Stomach smooth muscle (tissue), 2 donors: ENCODE measurements around the gene CFAP74.

Experiments
- H3K27ac ChIP-seq: one replicate; pipeline ENCODE4 v1.7.0; 2013; ENCODE audit warnings: mild to moderate bottlenecking, low read length, inconsistent platforms
- H3K27me3 ChIP-seq, 2 donors: one replicate each; pipeline ENCODE4 v1.7.0; 2013; ENCODE audit warnings: low read length in 2 of 2; ENCODE audit not compliant: insufficient read depth in 2 of 2, control insufficient read depth in 1 of 2
- H3K36me3 ChIP-seq, 2 donors: one replicate each; pipeline ENCODE4 v1.7.0; 2013; ENCODE audit warnings: low read length in 2 of 2; ENCODE audit not compliant: control insufficient read depth in 2 of 2, insufficient read depth in 2 of 2
- H3K4me1 ChIP-seq: one replicate; pipeline ENCODE4 v1.7.0; 2013; ENCODE audit warnings: low read length; ENCODE audit not compliant: control insufficient read depth, insufficient read depth
- H3K4me3 ChIP-seq, 2 donors: one replicate each; pipeline ENCODE4 v1.7.0; 2013; ENCODE audit warnings: low read length in 2 of 2
- H3K9ac ChIP-seq, 2 donors: one replicate each; pipeline ENCODE4 v1.7.0; 2013; ENCODE audit warnings: low read length in 2 of 2, mild to moderate bottlenecking in 1 of 2
- H3K9me3 ChIP-seq, 2 donors: one replicate each; pipeline ENCODE4 v1.7.0; 2013; ENCODE audit warnings: low read length in 2 of 2; ENCODE audit not compliant: control insufficient read depth in 2 of 2
- donor health status: healthy.
- donor health status: Pancreatic carcinoma.

CFAP74 gene

DNA sequence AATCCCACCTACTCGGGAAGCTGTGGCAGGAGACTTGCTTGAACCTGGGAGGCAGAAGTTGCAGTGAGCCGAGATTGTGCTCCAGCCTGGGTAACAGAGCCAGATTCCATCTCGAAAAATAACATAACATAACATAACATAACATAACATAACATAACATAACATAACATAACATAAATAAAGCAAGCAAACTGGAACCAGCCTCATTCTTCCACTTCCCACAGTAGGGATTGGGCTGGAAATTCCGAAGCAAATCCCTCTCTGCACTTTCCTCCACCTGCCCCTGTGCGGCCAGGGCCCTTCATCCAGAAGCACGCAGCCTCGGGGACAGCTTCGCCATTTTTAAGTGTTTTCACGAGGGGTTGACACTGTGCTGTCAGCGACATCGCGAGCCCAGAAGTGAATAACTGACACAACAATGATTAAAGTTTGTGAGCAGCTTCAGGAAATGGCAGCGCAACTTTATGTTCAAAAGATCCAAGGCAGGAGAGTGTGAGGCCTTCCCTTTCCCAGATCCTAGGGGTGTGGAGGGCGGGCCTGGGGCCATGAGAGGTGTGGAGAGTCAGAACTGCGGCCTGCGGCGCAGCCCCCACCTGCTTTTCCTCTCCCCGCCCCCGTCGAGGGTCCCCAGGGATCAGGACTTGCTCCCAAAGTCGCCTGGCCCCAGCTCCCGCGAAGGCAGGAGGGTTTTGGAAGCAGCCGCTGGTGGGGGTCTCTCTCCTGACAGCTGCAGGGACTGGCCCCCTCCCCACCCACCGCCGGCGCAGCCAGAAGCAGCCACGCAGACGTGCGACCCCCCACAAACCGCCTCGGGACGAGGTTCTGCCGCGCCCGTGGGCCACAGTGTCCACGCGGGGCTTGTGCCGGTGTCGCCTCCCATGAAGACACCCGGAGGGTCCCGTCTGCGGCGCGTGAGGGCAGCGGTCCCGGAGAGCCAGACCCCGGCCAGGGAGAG is 14.9 kb upstream of the CFAP74 start:
- no peak overlapping the region for H3K9ac ChIP-seq
- H3K9me3 ChIP-seq = no peaks in the 10 kb centered on the region
- H3K4me1 ChIP-seq = peaks cover 5% of the 10 kb centered on the region
- peaks cover 50 to 56% of the 10 kb centered on the region in 2 donors for H3K27me3 ChIP-seq
- H3K27ac ChIP-seq = no peak overlapping the region
- H3K4me3 ChIP-seq = no peak overlapping the region
- no peaks in the 10 kb centered on the region for H3K36me3 ChIP-seq

GRCh38 chr1:2016123-2016522 is 12.5 kb upstream of the CFAP74 start:
- peaks cover 36% of the 10 kb centered on the region in 2 donors for H3K27me3 ChIP-seq
- no peak overlapping the region for H3K27ac ChIP-seq

GRCh38 chr1:2014741-2015735 is 11.5 kb upstream of the CFAP74 start:
- no peak overlapping the region for H3K4me3 ChIP-seq
- H3K9me3 ChIP-seq = no peaks in the 10 kb centered on the region
- peaks cover 25 to 26% of the 10 kb centered on the region in 2 donors for H3K27me3 ChIP-seq
- no peak overlapping the region for H3K9ac ChIP-seq
- no peaks in the 10 kb centered on the region for H3K36me3 ChIP-seq
- H3K4me1 ChIP-seq = peaks cover 5% of the 10 kb centered on the region
- no peak overlapping the region for H3K27ac ChIP-seq

More at GRCh38 chr1:2016123-2016522, 12.5 kb upstream of the CFAP74 start:
- Histone ChIP-seq H3K4me3 (no peak overlapping the region), H3K9me3 (no peaks in the 10 kb centered on the region), H3K9ac (no peak overlapping the region), H3K36me3 (no peaks in the 10 kb centered on the region), H3K4me1 (peaks cover 5% of the 10 kb centered on the region)

GRCh38 chr1:2014181-2014580 is 10.6 kb upstream of the CFAP74 start:
- no peak overlapping the region for H3K9ac ChIP-seq
- no peak overlapping the region for H3K4me3 ChIP-seq
- no peak overlapping the region for H3K27ac ChIP-seq
- H3K27me3 ChIP-seq = peaks cover 21 to 23% of the 10 kb centered on the region in 2 donors
- H3K9me3 ChIP-seq = no peaks in the 10 kb centered on the region
- no peaks in the 10 kb centered on the region for H3K4me1 ChIP-seq
- H3K36me3 ChIP-seq = no peaks in the 10 kb centered on the region

- Histone ChIP-seq H3K4me1 (no peaks in the 10 kb centered on the region), H3K9me3 (no peaks in the 10 kb centered on the region), H3K27ac (no peak overlapping the region), H3K36me3 (no peaks in the 10 kb centered on the region), H3K9ac (no peak overlapping the region), H3K4me3 (no peak overlapping the region), H3K27me3 (peaks cover 17 to 21% of the 10 kb centered on the region in 2 donors)
These were observed 5.8 kb upstream of the CFAP74 start for GRCh38 chr1:2009101-2010053.

GRCh38 chr1:2004856-2005255 is 1.3 kb upstream of the CFAP74 start:
- no peak overlapping the region for H3K4me3 ChIP-seq
- no peak overlapping the region for H3K27ac ChIP-seq
- no peaks in the 10 kb centered on the region for H3K9me3 ChIP-seq
- H3K9ac ChIP-seq = no peak overlapping the region
- H3K27me3 ChIP-seq = peaks cover 33 to 37% of the 10 kb centered on the region in 2 donors
- peaks cover 7% of the 10 kb centered on the region for H3K4me1 ChIP-seq
- no peaks in the 10 kb centered on the region for H3K36me3 ChIP-seq

DNA sequence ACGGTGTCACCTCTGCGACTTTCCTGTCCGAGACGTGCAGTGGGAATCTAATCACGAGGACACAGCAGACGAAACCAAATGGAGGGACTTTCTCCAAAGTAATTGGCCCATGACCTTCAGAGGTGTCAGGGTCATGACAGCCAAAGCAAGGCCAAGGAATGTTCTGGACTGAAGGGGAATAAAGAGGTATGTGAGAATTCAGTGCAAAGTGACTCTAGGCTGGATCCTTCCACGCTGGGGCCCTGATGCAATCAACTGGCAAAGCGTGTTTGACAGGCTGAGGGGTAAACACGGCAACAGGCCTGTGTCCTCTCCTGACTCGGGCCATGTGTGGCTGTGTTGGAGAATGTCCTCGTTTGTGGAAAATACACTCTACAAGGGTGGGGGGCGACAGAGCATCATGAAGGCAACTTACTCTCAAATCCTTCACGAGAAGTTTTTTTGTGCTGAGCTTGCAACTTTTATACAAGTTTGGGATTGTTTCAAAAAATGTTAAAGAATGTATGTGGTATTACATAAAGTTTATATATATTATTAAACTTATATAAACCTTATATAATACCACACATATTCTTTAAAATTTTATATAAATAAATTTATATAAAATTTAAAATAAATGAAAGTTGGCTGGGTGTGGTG is 1.7 kb downstream of the CFAP74 start:
- no peak overlapping the region for H3K9ac ChIP-seq
- no peaks in the 10 kb centered on the region for H3K9me3 ChIP-seq
- no peaks in the 10 kb centered on the region for H3K36me3 ChIP-seq
- peaks cover 7% of the 10 kb centered on the region for H3K4me1 ChIP-seq
- peaks cover 31 to 32% of the 10 kb centered on the region in 2 donors for H3K27me3 ChIP-seq
- H3K4me3 ChIP-seq = no peak overlapping the region
- H3K27ac ChIP-seq = no peak overlapping the region

- H3K9me3 ChIP-seq = no peaks in the 10 kb centered on the region
- H3K9ac ChIP-seq = no peak overlapping the region
- H3K27me3 ChIP-seq = peaks cover 31 to 32% of the 10 kb centered on the region in 2 donors
- no peak overlapping the region for H3K4me3 ChIP-seq
- peaks cover 7% of the 10 kb centered on the region for H3K4me1 ChIP-seq
- no peak overlapping the region for H3K27ac ChIP-seq
- no peaks in the 10 kb centered on the region for H3K36me3 ChIP-seq
These were observed 2.7 kb downstream of the CFAP74 start for GRCh38 chr1:2000850-2001249.

- no peak overlapping the region for H3K4me3 ChIP-seq
- H3K27me3 ChIP-seq = peaks cover 31% of the 10 kb centered on the region in 2 donors
- peaks cover 7% of the 10 kb centered on the region for H3K4me1 ChIP-seq
- no peak overlapping the region for H3K9ac ChIP-seq
- no peak overlapping the region for H3K27ac ChIP-seq
- no peaks in the 10 kb centered on the region for H3K9me3 ChIP-seq
- no peaks in the 10 kb centered on the region for H3K36me3 ChIP-seq
These were observed 3.2 kb downstream of the CFAP74 start for GRCh38 chr1:2000432-2000831.
